GM21367 (cell line): ENCODE data around the gene SESN3.
"Not testable (repeated sequence)": the region's sequence is repeated elsewhere in the genome, so short reads cannot be mapped to it uniquely, and the experiment has no call there.

Source experiments
- ATAC-seq: cut with Tn5 transposase; IDR thresholded peaks from one replicate; pipeline ENCODE4 v1.9.1; 2021; ENCODE audit not compliant: unreplicated experiment

The SESN3 gene, protein sequence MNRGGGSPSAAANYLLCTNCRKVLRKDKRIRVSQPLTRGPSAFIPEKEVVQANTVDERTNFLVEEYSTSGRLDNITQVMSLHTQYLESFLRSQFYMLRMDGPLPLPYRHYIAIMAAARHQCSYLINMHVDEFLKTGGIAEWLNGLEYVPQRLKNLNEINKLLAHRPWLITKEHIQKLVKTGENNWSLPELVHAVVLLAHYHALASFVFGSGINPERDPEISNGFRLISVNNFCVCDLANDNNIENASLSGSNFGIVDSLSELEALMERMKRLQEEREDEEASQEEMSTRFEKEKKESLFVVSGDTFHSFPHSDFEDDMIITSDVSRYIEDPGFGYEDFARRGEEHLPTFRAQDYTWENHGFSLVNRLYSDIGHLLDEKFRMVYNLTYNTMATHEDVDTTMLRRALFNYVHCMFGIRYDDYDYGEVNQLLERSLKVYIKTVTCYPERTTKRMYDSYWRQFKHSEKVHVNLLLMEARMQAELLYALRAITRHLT

DNA sequence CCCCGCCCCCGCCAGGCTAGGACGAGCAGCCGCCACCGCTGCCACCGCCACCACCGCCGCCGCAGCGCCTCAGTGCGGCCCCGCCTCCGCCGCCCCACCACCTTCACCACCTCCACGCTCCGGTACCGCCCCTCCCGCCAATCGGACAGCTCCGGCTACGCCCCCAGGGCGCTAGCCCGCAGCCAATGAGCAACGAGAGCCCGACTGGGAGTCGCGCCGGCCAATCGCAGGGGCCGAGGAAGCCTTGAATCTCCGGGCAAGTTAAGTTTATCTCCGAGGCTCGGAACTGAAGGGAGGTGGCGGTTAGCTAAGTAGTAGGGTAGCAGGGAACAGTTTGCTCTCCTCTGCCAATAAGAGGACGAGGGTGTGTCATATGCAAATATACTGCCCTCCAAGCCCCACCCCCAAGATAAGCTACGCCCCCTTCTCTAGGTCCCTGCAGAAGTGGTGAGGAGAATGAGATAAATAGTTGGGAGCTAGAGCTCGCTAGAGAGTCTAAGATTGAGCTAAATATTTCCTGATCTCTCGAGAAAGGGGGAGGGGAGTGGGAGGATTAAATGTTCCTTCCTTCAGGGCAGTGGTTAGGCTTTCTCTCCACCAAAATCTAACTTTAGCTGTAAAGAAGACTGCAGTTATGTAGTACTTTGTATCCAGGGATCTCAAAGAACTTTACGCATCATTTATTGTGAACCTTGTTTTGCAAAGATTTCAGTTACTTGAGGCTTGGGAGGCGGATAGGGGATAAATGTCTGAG lies at the start of gene SESN3:
Gene SESN3 (minus strand): TSS at position 76 of the 754 bp plus-strand sequence. CDS start 342 bp downstream, outside the sequence.
- ATAC-seq: peak; percentile 94

DNA sequence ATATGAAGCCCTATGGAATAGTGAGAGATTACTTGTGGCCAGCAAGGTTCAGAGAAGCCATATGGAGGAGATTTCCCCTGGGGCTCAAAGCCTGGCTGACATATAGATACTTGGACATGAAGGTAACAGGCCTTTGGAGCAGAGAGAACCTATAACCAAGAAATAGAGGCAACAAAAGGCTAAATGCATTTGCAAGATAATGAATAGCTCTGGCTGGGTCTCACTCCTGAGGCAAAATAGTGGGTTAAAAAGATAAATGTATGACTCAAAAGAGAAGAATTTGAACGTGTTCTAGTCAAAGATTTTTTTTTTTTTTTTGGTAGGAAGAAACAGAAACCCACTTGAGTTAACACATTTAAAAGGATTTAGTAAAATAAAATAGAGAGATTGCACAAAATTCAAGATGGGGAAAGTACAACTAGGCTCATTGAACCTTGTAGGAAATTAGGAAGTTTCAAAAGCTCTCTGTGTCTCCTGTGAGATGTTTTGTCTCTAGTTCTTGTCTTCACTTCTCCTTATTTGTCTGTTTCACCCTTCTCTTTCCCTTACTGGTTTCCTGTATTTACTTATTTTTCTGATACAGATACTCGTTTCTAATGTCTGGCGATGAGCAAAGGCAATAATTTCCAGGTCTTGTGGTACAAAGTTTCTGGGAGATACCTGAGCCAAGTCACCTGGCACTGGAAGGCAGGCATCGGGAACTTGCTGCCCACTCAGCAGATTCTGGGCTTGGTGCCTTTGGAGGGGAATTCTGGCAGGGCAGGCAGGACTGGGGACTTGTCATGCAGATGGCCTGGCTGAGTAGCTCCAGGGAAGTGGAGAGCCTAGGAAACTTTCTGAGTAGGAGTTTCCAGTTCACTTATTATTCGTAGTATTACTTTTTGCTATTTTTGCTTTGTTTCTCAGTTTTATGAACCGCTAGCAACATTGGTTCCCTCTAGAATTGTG lies 49.2 kb upstream of the SESN3 start:
- no peak for ATAC-seq

DNA sequence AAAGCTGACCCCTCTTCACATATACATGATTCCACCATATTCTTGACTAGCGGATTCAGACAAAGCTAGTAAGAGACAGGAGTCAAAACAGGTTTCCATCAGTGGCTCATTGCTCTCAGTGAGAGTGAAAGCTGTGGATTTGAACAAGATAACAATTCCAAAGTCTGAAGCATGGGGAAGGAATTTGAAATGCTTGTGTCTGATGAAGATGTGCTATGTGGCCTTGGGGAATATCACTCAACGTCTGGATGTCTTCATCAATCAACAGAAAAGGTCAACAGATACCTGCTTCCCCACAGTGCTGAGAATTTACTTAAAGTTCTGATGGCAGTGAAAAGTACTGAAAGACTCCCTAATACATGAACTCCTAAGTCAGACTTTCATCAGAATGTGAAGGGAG lies 46.9 kb upstream of the SESN3 start:
- no peak for ATAC-seq

DNA sequence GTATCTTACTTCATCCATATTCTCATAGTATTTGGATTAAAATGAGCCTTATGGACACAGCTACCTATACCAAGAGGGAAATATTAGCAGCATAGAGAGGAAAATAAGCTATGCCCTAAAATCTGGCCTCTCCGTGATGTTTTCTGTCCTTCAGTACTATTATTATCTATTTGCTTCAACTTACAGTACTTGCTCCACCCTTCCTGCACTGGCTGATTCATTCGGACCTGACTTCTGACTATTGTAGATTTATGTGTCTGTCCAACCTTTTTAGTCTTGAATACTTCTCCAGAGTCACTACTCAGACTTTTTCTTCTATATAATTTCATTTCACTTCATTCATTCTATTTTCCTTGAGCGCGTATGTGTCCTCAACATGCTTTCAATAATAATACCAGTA lies 45.1 kb upstream of the SESN3 start:
- no peak for ATAC-seq

DNA sequence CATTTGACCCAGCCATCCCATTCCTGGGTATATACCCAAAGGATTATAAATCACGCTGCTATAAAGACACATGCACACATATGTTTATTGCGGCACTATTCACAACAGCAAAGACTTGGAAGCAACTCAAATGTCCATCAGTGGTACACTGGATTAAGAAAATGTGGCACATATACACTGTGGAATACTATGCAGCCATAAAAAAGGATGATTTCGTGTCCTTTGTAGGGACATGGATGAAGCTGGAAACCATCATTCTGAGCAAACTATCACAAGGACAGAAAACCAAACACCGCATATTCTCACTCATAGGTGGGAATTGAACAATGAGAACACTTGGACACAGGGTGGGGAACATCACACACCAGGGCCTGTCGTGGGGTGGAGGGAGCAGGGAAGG lies 42.6 kb upstream of the SESN3 start:
- ATAC-seq: not testable (repeated sequence)

DNA sequence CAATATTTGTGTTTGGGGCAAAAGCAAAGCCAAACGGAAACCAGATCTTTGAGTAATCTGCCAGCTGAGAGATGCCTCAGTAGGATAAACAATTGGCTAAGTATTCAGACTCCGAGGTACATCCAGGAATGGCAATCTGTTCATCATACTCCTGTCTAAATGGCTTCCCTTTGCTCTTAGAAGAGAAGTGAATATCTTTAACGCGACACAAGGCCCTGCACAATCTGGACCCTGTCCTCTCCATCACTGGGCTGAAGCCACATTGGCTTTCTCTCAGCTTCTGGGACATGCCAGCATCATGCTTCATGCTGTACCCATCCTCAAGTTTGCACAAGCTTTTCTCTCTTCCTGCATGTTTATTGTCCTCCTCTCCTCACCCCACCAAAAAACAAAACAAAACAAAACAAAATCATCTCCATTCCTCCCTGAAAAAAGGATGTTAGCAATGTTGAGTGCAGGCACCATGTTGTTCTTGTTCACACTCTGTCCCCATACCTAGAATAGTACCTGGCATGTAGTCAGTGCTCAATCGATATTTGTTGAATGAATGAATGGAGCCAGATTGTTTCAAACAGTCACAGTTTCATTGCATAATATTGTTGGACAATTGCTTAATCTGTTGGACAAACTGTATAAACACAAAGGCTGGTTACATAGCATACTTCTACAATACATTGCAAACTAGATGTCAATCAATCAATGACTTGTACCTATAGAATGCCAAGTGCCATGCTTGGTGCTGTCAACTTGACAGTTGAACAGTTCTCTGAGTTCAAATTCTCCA lies 38.2 kb upstream of the SESN3 start:
- ATAC-seq: no peak

DNA sequence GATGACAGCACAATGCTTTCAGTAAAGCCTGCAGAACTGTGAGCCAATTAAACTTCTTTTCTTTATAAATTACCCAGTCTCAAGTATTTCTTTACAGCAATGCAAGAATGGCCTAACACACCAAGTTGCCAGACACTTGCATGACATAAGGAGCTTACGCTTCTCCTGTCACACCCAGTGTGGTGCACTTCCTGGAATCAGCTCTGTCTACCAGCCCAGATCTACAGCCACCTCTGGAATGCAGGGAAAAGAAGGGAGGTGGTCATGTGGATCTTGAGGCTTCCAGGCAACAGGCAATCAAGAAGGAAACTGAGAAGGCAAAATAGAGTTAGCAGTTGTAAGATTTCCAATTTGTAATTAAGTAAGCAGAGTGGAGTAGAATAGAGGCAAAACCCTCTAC lies 37.4 kb upstream of the SESN3 start:
- ATAC-seq: no peak

DNA sequence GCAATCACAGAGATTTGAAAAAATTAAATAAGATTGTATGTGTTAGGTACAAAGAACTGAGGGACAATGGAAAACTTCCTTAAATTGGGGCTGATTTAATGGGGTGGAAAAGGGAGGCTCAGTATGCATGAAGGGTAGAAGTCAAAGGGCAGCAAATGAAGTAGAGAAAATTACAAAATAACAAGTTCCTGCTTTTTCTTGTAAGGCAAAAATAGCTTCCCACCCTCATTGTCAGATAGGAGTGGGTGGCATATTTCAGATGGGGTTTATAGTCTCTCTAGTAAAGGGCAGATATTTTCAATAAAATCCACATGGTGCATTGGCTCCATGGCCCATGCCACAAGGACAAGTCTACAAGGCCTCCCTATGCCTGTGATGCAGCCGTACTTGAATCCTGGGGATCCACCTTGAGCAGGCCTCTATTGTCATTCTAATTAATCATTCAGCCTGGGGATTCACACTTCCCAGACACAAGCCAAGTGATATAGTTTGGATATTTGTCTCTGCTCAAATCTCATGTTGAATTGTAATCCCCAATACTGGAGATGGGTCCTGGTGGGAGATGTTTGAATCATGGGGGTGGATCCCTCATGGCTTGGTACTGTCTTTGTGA lies 36.7 kb upstream of the SESN3 start:
- no peak for ATAC-seq

DNA sequence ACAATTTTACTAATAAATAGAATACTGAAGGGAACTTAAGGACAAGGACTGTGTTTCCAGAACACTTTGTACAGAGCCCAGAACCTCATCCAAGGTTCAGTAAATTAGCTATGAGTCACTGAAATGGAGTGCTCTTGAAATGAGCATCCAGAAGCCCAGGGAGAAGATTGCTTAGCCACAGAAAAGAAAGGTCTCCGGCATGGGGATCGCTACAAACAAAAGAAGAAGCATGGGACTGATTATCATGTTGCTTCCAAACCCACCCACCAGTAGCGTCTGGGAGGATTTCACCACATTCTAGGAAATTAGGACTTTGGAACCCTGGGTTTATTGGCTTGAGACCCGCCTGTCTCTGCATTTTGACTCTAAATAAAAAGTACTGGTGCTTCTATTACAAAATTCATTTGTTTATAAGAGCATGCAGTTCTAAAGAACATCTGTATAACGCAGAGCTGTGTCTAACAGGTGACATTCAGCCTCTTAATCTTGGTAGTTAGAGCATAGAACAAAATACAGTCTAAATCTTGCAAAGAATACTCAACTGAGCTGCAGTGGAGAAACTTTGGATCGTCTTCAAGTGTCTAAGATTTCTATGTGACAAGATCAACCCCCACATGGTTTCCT lies 35.9 kb upstream of the SESN3 start:
- no peak for ATAC-seq

DNA sequence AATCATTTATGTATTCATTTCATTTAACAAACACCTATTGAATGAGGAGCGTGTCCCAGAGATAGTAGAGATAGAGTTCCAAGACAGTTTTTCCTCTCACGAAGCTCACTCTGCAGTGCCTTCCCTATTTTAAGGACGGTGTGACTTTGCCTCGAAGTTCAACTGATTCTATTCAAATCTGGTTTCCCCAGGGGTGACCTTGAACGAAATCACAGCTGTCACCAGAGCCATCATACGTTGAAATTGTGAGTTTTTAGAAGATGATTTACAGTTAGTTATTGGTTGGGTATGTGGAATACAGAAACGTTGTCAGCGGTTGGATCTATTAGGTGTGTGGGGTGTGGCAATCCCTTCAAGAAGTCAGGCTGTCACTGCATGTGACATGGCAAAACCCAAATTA lies 33.9 kb upstream of the SESN3 start:
- ATAC-seq: no peak

DNA sequence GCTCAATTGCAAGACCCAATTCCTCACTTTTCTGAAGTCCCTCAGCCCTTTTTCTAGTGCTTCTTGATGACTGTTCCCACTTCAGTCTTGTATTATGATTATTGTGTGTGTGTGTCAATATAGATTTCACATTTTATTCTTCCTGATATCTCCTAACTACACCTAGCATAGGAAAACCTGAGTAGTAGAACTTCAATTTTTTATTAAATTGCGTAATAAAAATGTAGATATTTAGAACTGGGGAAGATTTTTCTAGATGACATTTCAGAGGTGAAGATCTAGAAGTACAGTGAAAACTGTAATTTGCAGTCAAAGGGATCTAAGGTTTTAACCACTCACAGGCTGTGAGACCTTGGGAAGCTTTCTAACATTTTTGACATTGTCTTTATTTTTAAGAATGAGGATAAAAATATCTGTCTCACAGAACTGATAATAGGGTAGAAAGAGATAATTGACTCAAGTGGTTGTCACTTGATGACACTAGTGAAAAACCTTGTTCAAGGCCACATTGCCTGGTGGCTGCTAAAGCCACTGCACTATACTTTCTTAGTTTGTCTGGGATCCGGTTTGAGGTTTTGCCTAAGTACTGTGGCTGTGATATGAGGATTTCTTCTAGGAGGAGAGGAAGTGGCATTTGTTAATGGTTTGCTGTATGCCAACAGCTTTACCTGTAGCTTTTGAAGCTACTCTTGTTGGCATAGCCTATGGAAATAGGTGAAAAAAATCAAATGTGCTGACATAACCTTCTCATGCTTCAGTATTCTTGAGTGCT lies 32.2 kb upstream of the SESN3 start:
- no peak for ATAC-seq

DNA sequence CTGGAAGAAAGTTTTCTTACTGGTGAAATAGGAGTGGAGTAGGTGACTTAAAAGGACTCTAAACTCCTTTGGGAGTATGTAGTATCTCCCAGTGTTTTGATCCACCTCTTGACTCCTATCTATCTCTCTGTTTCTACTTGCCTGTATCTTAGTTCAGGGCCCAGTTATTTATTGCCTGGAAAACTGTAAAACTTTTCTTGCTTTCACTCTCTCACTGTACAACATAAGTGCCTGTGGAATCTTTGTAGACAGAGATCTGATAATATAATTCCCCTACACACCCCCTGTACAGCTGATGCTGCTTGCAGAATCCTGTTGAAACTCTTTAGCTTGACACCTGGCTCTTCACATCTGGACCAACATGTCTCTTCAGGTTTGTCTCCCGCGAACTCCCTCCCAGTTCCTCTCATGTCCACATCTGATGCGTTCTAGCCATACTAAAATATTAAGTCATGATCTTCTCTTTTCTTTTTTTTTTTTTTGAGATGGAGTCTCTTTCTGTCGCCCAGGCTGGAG lies 26.5 kb upstream of the SESN3 start:
- no peak for ATAC-seq

DNA sequence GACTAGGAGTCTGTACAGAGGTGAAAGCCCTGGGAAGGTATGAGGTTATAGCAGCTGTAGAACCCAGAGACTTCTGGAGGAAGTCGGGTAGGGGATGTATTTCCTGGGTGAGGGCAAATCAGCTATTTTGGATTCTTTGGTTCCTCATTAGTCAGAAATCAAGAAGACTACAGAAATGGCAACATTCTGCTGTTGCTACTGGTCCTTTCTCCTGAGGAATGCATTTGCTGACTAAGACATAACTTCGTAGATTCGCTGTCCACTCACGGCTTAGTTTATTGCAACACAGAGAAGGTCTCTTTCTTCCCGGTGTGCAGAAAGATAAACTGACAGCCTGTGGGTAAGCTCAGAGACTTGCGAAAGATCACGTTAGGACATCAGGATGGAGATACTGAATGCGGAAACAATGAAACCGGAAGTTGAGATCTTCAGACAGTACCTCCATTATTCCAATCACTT lies 25.3 kb upstream of the SESN3 start:
- ATAC-seq: no peak

DNA sequence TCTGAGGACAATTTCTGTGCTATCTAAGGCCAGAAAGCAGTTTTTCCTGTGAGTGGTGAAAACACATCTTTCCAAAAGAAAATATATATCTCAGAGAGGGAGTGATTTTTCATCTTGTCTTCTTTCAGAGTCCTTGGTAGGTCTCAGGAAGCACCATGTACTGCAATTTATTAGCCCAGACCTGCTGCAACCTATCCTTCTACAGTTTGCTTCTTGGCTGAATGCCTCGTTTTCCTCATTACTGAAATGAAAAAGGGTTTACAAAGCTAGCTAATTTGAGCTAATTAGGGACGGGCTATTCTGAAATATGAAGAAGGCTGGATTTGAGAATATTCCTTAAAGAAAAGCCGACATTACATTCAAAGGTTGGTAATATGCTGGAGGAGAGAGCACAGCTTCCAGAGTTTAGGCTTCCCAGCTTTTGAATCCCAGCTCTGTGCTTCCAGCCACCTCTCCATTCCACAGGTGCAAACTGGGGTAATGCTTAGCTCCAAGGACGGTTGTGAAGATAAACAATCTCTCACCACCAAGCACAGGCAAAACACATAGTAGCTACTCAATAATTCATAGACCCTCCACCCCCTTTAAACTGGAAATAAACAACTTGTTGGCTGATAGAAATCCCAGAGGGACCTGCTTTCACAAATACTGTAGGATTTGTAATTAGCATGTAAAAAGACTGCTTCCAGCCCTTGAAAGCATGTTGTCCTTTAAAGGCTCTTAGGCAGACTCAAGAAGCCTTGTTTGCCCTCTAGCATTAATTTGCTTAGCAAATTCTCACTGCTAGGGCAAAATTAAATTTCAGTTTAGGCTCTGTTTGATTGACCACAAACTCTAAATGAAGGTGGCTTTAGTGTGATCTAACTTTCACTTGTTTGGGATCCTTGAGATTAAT lies 24.5 kb upstream of the SESN3 start:
- ATAC-seq: no peak

DNA sequence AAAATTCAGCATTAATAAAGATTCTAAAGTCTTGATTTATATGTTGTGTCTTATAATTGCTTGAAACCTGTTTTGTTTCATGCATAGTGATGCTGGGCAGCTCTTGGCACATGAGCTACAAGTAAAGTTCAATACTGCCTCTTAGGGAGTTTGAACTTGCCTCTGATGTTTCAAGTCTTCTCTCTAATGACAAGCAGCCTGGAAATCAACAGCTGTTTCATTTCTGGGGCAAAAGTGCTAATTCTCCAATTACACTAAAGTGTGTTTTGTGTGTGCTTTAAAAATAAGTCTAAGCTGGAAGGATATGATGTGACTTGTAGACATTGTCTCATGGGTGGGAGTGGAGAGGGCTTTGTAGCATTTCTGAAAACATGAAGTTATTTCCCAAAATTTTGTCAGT lies 23.7 kb upstream of the SESN3 start:
- ATAC-seq: peak; percentile 6

DNA sequence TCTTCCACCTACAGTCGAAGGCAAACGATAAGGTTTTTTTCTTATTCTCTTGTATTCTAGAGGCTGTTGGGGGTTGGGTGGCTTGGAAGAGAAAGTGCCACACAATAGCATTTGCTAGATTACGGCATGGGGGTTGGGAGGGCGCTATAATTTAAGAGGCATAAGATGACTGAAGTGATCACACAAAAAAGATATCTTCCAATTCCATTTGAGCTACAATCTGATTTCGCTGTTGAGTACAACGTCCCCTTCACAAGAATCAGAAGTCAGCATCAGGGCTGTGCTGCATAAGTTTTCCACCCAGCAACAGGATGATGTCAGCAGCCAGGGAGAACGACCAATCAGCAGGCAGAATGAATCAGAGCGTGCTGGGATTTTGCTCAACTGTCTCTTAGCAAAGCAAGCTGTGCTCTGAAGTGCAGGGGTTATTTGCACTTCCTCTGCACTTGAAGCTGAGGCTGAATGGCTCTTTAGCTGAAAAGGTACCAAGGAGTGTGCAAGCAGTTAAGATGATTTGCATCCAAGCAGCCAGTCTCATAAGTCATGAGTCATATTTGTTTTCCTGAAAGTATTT lies 23.2 kb upstream of the SESN3 start:
- peak; percentile 99 for ATAC-seq

DNA sequence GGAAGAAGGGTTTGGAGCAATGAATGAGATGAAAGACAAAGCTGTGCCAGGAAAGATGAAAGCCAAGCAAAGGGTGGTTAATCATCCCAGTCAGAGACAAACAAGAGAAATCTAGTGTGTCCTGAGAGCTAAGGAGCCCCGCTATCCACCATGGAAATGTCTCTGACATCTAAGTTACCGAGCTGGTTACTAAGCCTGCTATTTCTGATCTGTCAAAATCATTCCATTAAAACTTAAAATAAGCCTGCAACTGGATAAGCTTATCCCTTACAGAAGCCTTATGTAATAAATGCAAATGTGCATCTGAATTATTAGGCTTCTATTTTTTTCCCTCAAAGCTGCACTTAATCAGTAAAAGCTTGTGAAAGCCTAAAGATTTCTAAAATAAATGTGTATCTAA lies 22.1 kb upstream of the SESN3 start:
- ATAC-seq: no peak
